Sigmoid colon (tissue), 7 donors: ENCODE data around the gene EFR3B. TPM values are rescaled to one million over a fixed set of nuclear protein-coding genes. Genes with fewer than 3 reads are reported as not detected.

Experiments used
- DNase-seq: peaks from one replicate; pipeline ENCODE4 v3.0.0-alpha.2; 2019
- H3K27ac ChIP-seq, 4 donors: fragments of 200-600 bp; sonication (generic); one replicate each; pipeline ENCODE4 v1.5.1; 2016 to 2019; ENCODE audit warnings: mild to moderate bottlenecking in 1 of 4
- H3K27me3 ChIP-seq, 3 donors: fragments of 200-600 bp; sonication (generic); one replicate each; pipeline ENCODE4 v1.5.1; 2019; ENCODE audit warnings: mild to moderate bottlenecking in 1 of 3
- H3K36me3 ChIP-seq, 4 donors: fragments of 200-600 bp; sonication (generic); one replicate each; pipeline ENCODE4 v1.5.1; 2016 to 2019
- H3K4me1 ChIP-seq, 4 donors: fragments of 200-600 bp; sonication (generic); one replicate each; pipeline ENCODE4 v1.5.1; 2017 to 2019
- H3K4me3 ChIP-seq, 4 donors: fragments of 200-600 bp; sonication (generic); one replicate each; pipeline ENCODE4 v1.5.1; 2017 to 2019; ENCODE audit warnings: mild to moderate bottlenecking in 2 of 4, moderate library complexity in 1 of 4
- H3K9me3 ChIP-seq, 4 donors: fragments of 200-600 bp in 3 of 4; sonication (generic) in 3 of 4; one replicate each; pipeline versions ENCODE4 v1.5.1 to v1.6.1; 2013 to 2019
- EP300 ChIP-seq, 4 donors: sonication (generic); formaldehyde crosslinking; IDR thresholded peaks; one replicate each; pipeline ENCODE4 v1.6.1; 2017; ENCODE audit warnings: antibody characterized with exemption in 4 of 4
- POLR2A ChIP-seq, 2 donors: fragments of 450-650 bp; IDR thresholded peaks; one replicate each; pipeline ENCODE4 v1.6.1; 2016; ENCODE audit warnings: antibody characterized with exemption in 2 of 2, mild to moderate bottlenecking in 2 of 2, moderate library complexity in 2 of 2
- POLR2AphosphoS5 ChIP-seq, 4 donors: sonication (generic); formaldehyde crosslinking; IDR thresholded peaks; one replicate each; pipeline ENCODE4 v1.6.1; 2017; ENCODE audit warnings: antibody characterized with exemption in 4 of 4
- WGBS, 2 donors: extraction: QIAGEN DNeasy Blood & Tissue Kit; methylation state at CpG; one replicate each; pipeline ENCODE4 v1.1.7; 2013; 5-methylcytosine and 5-hydroxymethylcytosine counted together
- intact Hi-C: fragments of 100-400 bp; cut with DNase I; formaldehyde crosslinking; loops from one replicate; pipeline ENCODE4 v1.15.1; 2023
- polyA plus RNA-seq, 3 donors: library from polyadenylated mRNA; stranded (reverse); fragments of 200-250 nt; gene quantifications; one replicate each; pipeline ENCODE4 v1.2.3, GENCODE V29; 2013
- total RNA-seq, 4 donors: library from RNA; depleted of rRNA; stranded (reverse); fragments of >200 nt; gene quantifications; one replicate each; pipeline ENCODE4 v1.1.0, GENCODE V29; 2016
- TF ChIP-seq, protein P1 (sequence below), 4 experiments: fragments of 450-650 bp in 3 of 4; fragments of 200-600 bp in 1 of 4; IDR thresholded peaks; one replicate each; pipeline ENCODE4 v1.5.1; 2016 to 2019; ENCODE audit warnings: antibody characterized with exemption in 4 of 4, mild to moderate bottlenecking in 3 of 4, moderate library complexity in 2 of 4
- donor health status: healthy with polysubstance abuse.
- donor health status: Bipolar disorder and iron deficiency.
- donor health status: healthy.

Gene EFR3B
- total and polyA plus RNA-seq, 7 donors, result under 0.01 to 1.9 (median 0.50) TPM

- Histone ChIP-seq H3K27ac (no peak overlapping the region), H3K4me3 (no peak overlapping the region), H3K9me3 (no peaks in the 10 kb centered on the region), H3K36me3 (no peaks in the 10 kb centered on the region), H3K27me3 (no peaks in the 10 kb centered on the region), H3K4me1 (peaks cover 0 to 4% (median 0%) of the 10 kb centered on the region in 4 donors)
- TF ChIP-seq, protein P1, sequence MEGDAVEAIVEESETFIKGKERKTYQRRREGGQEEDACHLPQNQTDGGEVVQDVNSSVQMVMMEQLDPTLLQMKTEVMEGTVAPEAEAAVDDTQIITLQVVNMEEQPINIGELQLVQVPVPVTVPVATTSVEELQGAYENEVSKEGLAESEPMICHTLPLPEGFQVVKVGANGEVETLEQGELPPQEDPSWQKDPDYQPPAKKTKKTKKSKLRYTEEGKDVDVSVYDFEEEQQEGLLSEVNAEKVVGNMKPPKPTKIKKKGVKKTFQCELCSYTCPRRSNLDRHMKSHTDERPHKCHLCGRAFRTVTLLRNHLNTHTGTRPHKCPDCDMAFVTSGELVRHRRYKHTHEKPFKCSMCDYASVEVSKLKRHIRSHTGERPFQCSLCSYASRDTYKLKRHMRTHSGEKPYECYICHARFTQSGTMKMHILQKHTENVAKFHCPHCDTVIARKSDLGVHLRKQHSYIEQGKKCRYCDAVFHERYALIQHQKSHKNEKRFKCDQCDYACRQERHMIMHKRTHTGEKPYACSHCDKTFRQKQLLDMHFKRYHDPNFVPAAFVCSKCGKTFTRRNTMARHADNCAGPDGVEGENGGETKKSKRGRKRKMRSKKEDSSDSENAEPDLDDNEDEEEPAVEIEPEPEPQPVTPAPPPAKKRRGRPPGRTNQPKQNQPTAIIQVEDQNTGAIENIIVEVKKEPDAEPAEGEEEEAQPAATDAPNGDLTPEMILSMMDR (IDR thresholded peaks at IDR 0.05), result no peak
- TF ChIP-seq POLR2A (IDR thresholded peaks at IDR 0.05), result no peak
- no peak for TF ChIP-seq POLR2AphosphoS5 (IDR thresholded peaks at IDR 0.05)
- no peak for TF ChIP-seq EP300 (IDR thresholded peaks at IDR 0.05)
- no peak for DNase-seq
- intact Hi-C loops, result no loop called here
Observed at GRCh38 chr2:25050128-25050527, 8.3 kb downstream of the EFR3B start.

- intact Hi-C loops, result no loop called here
- Histone ChIP-seq H3K27ac (no peak overlapping the region), H3K4me1 (peaks cover 0 to 4% (median 0%) of the 10 kb centered on the region in 4 donors), H3K36me3 (no peaks in the 10 kb centered on the region), H3K9me3 (no peaks in the 10 kb centered on the region), H3K4me3 (no peak overlapping the region), H3K27me3 (no peaks in the 10 kb centered on the region)
- no peak for DNase-seq
- no peak for TF ChIP-seq POLR2AphosphoS5 (IDR thresholded peaks at IDR 0.05)
- 88 to 93% methylated on average over 3 of the region's 3 CpGs for WGBS, 2 donors
Observed at GRCh38 chr2:25053041-25053440, 11.2 kb downstream of the EFR3B start.

GRCh38 chr2:25054720-25055119 is 12.8 kb downstream of the EFR3B start:
- H3K27ac ChIP-seq, result no peak overlapping the region
- H3K4me1 ChIP-seq, result peaks cover 0 to 4% (median 0%) of the 10 kb centered on the region in 4 donors
- 88 to 89% methylated on average over 4 of the region's 4 CpGs for WGBS, 2 donors
- no peaks in the 10 kb centered on the region for H3K27me3 ChIP-seq
- no peaks in the 10 kb centered on the region for H3K36me3 ChIP-seq
- no peaks in the 10 kb centered on the region for H3K9me3 ChIP-seq
- TF ChIP-seq POLR2AphosphoS5 (IDR thresholded peaks at IDR 0.05) (no peak), EP300 (IDR thresholded peaks at IDR 0.05) (no peak), POLR2A (IDR thresholded peaks at IDR 0.05) (no peak)
- TF ChIP-seq, protein P1 (IDR thresholded peaks at IDR 0.05), result no peak
- no peak for DNase-seq
- intact Hi-C loops, result no loop called here
- H3K4me3 ChIP-seq, result no peak overlapping the region

GRCh38 chr2:25055376-25055920 is 13.6 kb downstream of the EFR3B start:
- H3K9me3 ChIP-seq, result no peaks in the 10 kb centered on the region
- H3K36me3 ChIP-seq, result no peaks in the 10 kb centered on the region
- DNase-seq, result no peak
- H3K4me1 ChIP-seq, result peaks cover 0 to 4% (median 0%) of the 10 kb centered on the region in 4 donors
- H3K27me3 ChIP-seq, result no peaks in the 10 kb centered on the region
- H3K27ac ChIP-seq, result no peak overlapping the region
- 80 to 88% methylated on average over 9 of the region's 9 CpGs for WGBS, 2 donors
- TF ChIP-seq EP300 (IDR thresholded peaks at IDR 0.05), result no peak
- TF ChIP-seq POLR2A (IDR thresholded peaks at IDR 0.05), result no peak
- no peak for TF ChIP-seq POLR2AphosphoS5 (IDR thresholded peaks at IDR 0.05)
- TF ChIP-seq, protein P1 (IDR thresholded peaks at IDR 0.05), result no peak
- intact Hi-C loops, result no loop called here
- H3K4me3 ChIP-seq, result no peak overlapping the region

GRCh38 chr2:25056098-25056821 is 14.4 kb downstream of the EFR3B start:
- Histone ChIP-seq H3K9me3 (no peaks in the 10 kb centered on the region), H3K4me1 (peaks cover 0 to 4% (median 0%) of the 10 kb centered on the region in 4 donors), H3K36me3 (no peaks in the 10 kb centered on the region), H3K4me3 (no peak overlapping the region), H3K27ac (no peak overlapping the region), H3K27me3 (no peaks in the 10 kb centered on the region)
- WGBS, 2 donors, result 20 to 52% methylated on average over 9 of the region's 9 CpGs
- no peak for DNase-seq
- TF ChIP-seq, protein P1 (IDR thresholded peaks at IDR 0.05), result no peak
- TF ChIP-seq POLR2AphosphoS5 (IDR thresholded peaks at IDR 0.05) (no peak), POLR2A (IDR thresholded peaks at IDR 0.05) (no peak), EP300 (IDR thresholded peaks at IDR 0.05) (no peak)
- intact Hi-C loops, result no loop called here
